GM19193 (cell line): ENCODE results near the gene MVB12A.

Experiments
- POLR2A ChIP-seq: IDR thresholded peaks from 4 replicates; pipeline ENCODE4 v1.6.1; 2011; ENCODE audit not compliant: insufficient read depth, insufficient read length; ENCODE audit errors: extremely low read depth

Gene MVB12A

DNA sequence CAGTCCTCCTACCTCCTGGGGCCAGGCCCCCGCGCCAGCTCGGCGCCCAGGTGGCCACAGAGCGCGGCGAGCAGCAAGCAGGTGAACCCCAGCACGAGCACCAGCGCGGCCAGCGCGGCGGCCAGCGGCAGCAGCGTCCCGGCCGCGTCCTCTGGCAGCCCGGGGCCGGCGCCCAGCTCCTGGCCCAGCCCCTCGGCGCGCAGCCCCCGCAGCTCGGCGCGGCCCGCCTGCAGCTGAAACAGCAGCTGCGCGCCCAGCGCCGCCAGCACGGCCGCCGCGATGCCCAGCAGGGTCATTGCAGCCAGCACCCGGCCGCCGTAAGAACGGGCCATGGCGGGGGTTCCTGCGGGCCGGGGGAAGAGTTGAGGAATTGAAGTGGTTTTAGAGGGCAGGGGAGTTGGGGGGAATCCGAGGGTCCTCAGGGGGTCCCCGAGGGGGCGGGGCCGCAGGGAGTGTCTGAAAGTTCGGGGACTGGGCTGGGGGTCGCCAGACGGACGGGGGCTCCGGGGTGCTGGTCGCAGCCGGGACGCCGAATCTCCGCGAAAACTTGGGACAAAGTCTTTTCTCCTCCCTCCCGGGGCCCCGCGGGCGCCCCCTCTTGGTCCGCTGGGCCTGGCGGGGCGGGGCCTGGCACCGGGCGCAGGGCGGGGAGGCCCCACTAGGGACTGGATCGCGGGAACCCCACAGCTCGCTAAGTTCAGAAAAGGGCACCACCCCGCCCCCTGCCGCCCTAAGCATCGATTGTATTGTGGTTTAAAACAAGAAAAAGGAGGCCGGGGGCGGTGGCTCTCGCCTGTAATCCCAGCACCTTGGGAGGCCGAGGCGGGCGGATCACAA is 28.5 kb downstream of the MVB12A start, which contains the start of gene TMEM221:
TSS of gene TMEM221 (minus strand) at position 538 of the 837 bp plus-strand sequence. CDS start at position 332, 206 bp downstream.
- TF ChIP-seq POLR2A = no peak

DNA sequence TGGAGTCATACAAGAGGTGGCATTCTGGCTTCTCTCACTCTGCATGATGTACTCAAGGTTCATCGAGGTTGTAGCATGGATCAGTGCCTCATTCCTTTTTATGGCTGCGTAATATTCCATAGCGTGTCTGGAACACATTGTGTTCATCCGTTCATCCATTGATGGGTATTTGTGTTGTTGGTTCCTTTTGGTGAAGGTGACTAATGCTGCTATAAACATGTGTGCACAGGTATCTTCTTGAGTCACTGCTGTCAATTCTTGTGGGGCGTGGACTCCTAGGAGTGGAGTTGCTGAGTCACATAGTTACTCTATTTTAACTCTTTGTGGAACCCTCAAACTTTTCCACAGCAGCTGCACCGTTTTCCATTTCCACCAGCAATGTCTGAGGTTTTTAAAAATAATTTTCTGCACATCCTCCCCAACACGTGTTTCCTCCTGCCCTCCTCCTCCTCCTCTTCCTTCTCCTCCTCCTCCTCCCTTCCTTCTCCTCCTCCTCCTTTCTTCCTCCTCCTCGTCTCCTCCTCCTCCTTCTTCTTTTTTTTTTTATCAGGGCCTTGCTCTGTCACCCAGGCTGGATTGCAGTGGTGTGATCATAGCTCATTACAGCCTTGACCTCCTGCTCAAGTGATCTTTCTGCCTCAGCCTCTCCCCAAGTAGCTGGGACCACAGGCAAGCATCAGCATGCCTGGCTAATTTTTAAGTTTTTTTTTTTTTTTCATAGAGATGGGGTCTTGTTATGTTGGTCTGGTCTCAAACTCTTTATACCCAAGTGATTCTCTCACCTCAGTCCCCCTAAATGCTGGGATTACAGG is 30.6 kb downstream of the MVB12A start:
- no peak for TF ChIP-seq POLR2A

GRCh38 chr19:17451820-17452219 is 32.0 kb downstream of the MVB12A start:
- no peak for TF ChIP-seq POLR2A

DNA sequence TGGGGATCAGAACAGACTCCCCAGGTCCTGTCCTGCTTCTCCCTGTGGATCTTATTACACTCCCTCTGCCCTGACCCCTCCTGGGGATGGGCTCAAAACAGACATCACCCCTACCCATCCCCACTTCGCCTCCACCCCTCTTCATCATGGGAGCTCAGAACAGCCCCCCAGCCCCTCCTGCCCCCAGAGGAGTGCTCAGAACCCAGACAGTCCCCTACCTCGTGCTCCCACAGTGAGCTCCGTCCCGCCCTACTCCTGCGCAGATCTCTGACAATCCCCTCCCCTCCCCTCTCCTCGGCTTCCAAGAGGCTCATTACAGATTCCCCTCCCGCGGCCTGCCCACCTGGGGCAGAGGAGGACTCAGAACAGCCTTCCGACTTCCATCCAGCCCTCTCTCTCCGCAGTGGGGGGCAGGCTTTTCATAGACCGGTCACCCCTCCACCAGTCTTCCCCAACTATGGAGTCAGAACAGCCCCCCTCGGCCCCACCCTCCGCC is 34.8 kb downstream of the MVB12A start:
- TF ChIP-seq POLR2A = no peak

DNA sequence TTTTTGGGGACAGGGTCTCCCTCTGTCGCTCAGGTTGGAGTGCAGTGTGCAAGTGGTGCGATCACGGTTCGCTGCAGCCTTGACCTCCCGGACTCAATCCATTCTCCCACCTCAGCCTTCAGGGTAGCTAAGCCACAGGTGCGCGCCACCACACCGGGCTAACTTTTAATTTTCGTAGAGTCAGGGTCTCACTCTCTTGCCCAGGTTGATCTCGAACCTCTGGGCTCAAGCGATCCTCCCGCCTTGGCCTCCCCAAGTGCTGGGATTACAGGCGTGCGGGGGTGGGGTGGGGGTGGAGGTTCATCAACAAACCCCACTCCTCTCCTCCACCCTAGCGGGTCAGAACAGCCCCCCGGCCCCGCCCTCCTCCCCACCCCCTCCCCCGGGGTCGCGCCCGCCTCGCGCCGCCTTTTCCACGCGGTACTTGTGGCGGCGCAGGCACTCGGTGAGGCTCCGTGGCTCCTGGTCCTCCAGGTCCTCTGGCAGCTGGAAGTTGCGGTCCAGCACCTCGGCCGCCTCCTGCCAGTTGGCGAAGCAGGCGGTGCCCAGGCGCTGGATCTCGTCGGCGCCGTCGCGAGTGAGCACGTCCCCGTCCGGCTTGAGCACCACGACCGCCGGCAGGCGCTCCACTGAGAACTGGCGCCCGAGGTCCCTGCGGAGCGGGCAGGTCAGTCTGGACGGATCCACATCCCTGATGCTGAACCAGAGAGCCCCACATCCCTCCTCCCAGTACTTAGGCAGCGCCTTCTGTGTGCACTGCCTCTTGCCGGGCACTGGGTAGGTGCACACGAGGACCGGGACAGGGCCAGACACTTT is 35.7 kb downstream of the MVB12A start:
- no peak for TF ChIP-seq POLR2A

- no peak for TF ChIP-seq POLR2A
Observed at GRCh38 chr19:17456127-17456526, 36.3 kb downstream of the MVB12A start.

DNA sequence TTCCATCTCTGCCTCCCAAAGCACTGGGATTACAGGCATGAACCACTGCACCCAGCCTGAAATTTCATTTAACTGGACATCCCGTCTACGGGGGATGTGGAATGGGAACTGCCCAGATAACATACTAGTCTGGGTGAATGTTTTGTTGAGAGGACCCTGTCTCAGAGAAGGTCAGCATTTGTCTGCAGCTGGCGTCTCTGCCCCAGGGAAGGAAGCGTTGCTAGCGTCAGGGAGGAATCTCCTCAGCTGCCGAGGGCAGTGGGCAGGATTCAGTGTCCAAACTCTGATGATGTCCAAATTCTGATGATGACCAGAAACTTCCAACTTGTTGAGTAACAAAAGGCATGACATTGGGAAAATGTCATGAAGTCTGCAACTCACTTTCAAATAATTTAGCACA is 37.8 kb downstream of the MVB12A start:
- no peak for TF ChIP-seq POLR2A

DNA sequence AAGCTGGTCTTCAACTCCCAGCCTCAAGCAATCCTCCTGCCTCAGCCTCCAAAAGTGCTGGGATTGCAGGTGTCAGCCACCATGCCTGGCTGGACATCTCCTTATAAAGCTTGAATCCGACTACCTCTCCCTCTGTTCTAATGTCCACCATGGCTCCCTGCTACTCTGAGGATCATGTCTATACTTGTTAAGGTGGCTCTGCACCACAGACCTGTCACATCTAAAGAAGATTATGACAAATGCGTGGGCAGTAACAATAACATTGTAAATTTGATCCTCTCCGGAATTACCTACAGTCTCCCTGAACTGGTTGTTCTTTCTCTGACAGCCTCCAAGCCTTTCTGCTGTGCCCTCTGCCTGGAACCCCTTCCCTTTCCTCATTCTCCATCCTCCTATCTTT is 39.1 kb downstream of the MVB12A start:
- no peak for TF ChIP-seq POLR2A

- no peak for TF ChIP-seq POLR2A
Observed at GRCh38 chr19:17460372-17461230, 40.8 kb downstream of the MVB12A start, which contains the start of gene NXNL1. Gene NXNL1 (minus strand): TSS chr19:17460926. CDS start chr19:17460869, 57 bp downstream.

DNA sequence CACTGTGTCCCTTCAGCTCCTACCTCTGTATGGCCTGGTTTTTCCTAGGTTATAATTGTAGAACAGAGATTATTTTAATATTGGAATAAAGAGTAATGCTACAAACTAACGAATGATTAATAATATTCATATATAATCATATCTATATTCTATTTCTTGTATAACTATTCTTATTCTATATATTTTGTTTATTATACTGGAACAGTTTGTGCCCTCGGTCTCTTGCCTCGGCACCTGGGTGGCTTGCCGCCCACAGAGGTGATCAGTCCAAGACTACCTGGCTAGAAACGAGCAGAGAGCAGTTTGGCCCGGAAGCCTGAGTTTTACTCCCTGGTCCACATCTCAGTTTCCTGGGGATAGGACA is 46.6 kb downstream of the MVB12A start:
- no peak for TF ChIP-seq POLR2A

DNA sequence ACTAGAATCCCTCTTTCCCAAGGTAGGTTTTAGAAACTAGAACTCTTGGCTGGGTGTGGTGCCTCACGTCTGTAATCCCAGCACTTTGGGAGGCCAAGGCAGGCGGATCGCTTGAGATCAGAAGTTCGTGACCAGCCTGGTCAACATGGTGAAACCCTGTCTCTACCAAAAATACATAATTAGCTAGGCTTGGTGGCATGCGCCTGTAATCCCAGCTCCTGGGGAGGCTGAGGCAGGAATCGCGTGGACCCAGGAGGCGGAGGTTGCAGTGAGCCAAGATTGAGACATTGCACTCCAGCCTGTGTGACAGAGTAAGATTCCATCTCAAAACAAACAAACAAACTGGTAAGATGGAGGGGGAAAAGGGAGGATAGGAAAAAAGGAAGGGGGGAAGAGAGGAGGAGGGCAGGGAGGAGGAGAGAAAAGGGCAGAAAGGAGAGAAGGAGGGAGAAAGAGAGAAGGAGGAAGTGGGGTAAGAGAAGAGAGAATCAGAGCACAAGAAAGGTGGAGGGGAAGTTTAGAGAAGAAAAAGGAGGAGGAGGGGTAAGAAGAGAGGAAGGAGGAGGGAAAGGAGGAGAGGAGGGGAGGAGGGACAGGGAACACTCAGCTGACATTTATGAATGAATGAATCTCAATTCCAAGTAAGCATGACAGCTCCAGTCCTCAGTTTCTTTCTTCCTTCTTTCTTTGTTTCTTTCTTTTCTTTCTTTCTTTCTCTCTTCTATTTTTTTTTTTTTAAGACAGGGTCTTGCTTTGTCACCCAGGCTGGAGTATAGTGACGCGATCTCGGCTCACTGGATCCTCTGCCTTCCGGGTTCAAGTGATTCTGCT is 47.8 kb downstream of the MVB12A start:
- no peak for TF ChIP-seq POLR2A

DNA sequence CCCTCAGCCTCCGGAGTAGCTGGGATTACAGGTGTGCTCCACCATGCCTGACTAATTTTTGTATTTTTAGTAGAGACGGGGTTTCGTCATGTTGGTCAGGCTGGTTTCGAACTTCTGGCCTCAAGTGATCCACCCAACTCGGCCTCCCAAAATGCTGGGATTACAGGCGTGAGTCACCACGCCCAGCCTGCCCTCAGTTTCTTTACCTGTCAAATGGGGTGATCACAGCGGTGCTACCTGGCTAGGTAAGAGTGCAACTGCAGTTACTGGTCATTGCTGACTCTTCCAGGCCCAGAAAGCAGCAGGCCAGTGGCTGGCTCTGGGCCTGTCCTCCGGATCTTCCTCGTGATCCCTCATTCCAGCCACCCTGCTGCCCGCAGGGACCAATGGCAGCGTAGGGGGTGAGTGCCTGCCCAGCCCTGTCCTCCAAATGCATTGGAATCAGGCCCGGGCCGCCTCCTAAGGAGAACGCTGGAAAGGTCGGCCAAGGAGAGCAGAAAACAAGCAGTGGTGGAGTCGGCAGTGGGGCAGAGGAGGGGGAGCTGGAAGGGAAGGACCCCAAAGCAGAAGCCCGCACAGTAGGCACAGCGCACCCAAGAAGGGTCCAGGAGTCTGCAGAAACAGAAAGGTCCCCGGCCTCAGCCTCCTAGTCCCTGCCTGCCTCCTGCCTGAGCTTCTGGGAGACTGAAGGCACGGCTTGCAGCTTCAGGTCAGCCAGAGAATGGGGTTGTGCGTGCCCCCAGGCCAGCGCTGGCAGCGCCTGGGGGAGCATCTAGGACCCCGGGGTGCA is 48.6 kb downstream of the MVB12A start:
- no peak for TF ChIP-seq POLR2A
